ENCODE results near the gene TRIM59. TPM values are rescaled to one million over a fixed set of nuclear protein-coding genes. Genes with fewer than 3 reads are reported as not detected.

The TRIM59 gene
- total RNA-seq, 1 donor from 2014 or later = not detected

DNA sequence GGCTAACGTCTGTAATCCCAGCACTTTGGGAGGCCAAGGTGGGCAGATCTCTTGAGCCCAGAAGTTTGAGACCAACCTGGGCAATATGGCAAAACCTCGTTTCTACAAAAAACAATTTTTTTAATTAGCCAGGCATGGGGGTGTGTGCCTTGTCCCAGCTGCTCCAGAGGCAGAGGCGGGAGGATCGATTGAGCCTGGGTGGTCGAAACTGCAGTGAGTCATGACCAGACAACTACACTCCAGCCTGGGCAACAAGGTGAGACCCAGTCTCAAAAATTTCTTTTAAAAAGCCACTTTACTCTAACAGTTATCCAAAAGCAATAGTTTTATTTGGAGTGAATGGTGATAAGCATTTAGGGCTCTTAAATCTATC is 12.5 kb downstream of the TRIM59 start:
- no peak for DNase-seq (ENCODE audit: low spot score in 2 of 2)
- TF ChIP-seq, protein P1, sequence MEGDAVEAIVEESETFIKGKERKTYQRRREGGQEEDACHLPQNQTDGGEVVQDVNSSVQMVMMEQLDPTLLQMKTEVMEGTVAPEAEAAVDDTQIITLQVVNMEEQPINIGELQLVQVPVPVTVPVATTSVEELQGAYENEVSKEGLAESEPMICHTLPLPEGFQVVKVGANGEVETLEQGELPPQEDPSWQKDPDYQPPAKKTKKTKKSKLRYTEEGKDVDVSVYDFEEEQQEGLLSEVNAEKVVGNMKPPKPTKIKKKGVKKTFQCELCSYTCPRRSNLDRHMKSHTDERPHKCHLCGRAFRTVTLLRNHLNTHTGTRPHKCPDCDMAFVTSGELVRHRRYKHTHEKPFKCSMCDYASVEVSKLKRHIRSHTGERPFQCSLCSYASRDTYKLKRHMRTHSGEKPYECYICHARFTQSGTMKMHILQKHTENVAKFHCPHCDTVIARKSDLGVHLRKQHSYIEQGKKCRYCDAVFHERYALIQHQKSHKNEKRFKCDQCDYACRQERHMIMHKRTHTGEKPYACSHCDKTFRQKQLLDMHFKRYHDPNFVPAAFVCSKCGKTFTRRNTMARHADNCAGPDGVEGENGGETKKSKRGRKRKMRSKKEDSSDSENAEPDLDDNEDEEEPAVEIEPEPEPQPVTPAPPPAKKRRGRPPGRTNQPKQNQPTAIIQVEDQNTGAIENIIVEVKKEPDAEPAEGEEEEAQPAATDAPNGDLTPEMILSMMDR (IDR thresholded peaks at IDR 0.05) = no peak
- no peak overlapping the region for H3K4me3 ChIP-seq
- intact Hi-C loops (cut with DNase I) = no loop called here
- H3K9me3 ChIP-seq = no peaks in the 10 kb centered on the region
- peaks cover 13 to 16% of the 10 kb centered on the region in 2 donors for H3K36me3 ChIP-seq
- H3K27me3 ChIP-seq = no peaks in the 10 kb centered on the region
- no peak overlapping the region for H3K27ac ChIP-seq
- no peaks in the 10 kb centered on the region for H3K4me1 ChIP-seq

DNA sequence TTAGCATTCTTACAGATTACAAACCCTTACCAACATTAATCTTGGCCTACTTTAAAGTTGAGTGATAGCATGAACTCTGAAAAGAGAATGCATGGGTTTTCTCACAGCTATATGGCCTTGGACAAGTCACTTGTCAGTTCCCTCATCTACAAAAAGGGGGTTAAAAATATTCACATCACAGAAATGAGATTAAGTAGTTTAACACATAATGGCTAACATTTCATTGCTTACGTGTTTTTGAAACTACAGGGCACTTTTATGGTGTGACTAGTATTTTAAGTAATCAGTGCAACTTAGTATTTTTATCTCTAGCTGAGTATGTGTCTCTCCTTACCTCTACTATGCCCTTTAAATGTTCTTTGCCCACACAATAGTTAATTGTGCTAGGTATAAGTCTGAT is 13.8 kb downstream of the TRIM59 start:
- DNase-seq (ENCODE audit: low spot score in 2 of 2) = no peak
- Histone ChIP-seq H3K4me3 (no peak overlapping the region), H3K27ac (no peak overlapping the region), H3K4me1 (no peaks in the 10 kb centered on the region), H3K9me3 (no peaks in the 10 kb centered on the region), H3K27me3 (no peaks in the 10 kb centered on the region), H3K36me3 (peaks cover 24 to 25% of the 10 kb centered on the region in 2 donors)
- TF ChIP-seq, protein P1 (IDR thresholded peaks at IDR 0.05) = no peak
- intact Hi-C loops (cut with DNase I) = no loop called here

DNA sequence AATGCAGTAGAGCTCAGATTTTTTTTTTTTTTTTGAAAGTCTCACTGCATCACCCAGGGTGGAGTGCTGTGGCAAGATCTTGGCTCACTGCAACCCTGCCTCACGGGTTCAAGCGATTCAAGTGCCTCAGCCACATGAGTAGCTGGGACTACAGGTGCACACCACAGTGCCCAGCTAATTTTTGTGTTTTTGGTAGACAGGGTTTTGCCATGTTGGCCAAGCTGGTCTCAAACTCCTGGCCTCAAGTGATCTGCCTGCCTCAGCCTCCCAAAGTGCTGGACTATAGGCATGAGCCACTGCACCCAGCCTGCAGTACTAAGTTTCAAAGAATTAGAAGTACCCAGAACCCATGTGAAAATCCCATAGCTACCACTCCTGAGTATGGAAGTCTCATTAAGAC is 14.5 kb downstream of the TRIM59 start:
- intact Hi-C loops (cut with DNase I) = no loop called here
- H3K4me3 ChIP-seq = no peak overlapping the region
- no peaks in the 10 kb centered on the region for H3K27me3 ChIP-seq
- TF ChIP-seq, protein P1 (IDR thresholded peaks at IDR 0.05) = no peak
- no peak overlapping the region for H3K27ac ChIP-seq
- H3K36me3 ChIP-seq = peaks cover 25 to 30% of the 10 kb centered on the region in 2 donors
- no peaks in the 10 kb centered on the region for H3K4me1 ChIP-seq
- no peak for DNase-seq (ENCODE audit: low spot score in 2 of 2)
- H3K9me3 ChIP-seq = no peaks in the 10 kb centered on the region

DNA sequence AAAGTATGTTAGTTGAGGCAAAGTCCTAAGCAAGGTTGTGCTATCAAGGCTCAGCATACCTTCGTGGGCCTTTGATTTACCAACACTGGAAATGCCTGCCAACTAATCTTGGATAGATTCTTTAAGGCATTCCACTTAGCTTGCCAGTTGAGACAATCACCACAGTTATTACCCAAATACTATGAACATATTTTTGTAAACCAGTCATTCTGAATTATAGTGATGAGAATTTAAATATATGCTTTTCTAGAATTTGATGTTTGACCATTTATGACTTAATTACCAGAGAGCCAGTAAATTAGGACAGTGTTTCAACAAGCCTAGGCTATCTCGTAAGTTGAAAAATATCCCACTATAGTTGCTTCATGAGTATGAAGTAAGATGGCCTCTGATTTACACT is 15.5 kb downstream of the TRIM59 start:
- Histone ChIP-seq H3K4me3 (no peak overlapping the region), H3K9me3 (no peaks in the 10 kb centered on the region), H3K36me3 (peaks cover 27 to 37% of the 10 kb centered on the region in 2 donors), H3K4me1 (no peaks in the 10 kb centered on the region), H3K27me3 (no peaks in the 10 kb centered on the region), H3K27ac (no peak overlapping the region)
- intact Hi-C loops (cut with DNase I) = no loop called here
- TF ChIP-seq, protein P1 (IDR thresholded peaks at IDR 0.05) = no peak
- no peak for DNase-seq (ENCODE audit: low spot score in 2 of 2)

DNA sequence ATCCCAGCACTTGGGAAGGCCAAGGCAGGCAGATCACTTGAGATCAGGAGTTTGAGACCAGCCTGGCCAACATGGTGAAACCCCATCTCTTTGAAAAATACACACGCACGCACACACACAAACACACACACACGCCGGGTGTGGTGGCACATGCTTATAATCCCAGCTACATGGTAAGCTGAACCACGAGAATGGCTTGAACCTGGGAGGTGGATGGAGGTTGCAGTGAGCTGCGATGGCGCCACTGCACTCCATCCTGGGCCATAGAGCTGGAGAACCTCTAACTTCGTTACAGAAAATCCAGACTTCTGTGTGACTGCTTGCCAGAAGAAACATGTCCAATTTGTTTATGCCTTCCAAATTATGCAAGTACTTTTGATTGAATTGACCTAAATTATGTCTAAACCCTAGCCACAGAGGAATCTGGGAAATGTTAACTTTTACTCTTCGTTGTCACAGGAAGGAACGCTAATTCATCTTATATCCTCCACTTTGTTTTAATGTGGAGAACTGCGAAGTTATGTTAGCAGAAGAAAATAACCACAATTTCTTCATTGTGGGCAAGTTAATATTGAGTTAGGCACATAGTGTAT is 21.7 kb downstream of the TRIM59 start:
- intact Hi-C loops (cut with DNase I) = no loop called here
- Histone ChIP-seq H3K27me3 (no peaks in the 10 kb centered on the region), H3K27ac (no peak overlapping the region), H3K9me3 (no peaks in the 10 kb centered on the region), H3K4me1 (no peaks in the 10 kb centered on the region), H3K4me3 (no peak overlapping the region), H3K36me3 (peaks cover 49 to 82% of the 10 kb centered on the region in 2 donors)
- DNase-seq (ENCODE audit: low spot score in 2 of 2) = no peak
- TF ChIP-seq, protein P1 (IDR thresholded peaks at IDR 0.05) = no peak

DNA sequence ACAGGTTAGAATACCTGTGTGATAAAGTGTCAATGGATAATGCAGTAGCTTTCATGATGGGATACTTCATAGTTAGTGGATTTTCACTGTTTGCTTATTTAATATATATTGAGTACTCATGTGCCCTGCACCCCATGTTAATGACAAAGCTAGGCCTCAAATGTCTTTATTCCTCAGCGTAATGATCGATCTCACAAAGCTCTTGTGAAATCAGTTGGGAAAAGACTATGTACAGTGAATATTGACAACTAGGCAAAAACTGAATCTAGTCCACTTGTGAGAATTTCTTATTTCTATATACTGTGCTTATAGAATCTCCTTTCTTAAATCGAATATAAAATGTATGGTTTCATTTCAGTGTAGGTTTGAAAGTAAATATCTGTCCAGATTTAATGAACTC is 32.3 kb downstream of the TRIM59 start:
- TF ChIP-seq, protein P1 (IDR thresholded peaks at IDR 0.05) = no peak
- Histone ChIP-seq H3K36me3 (peaks cover 2 to 30% of the 10 kb centered on the region in 2 donors), H3K9me3 (no peaks in the 10 kb centered on the region), H3K4me1 (no peaks in the 10 kb centered on the region), H3K27ac (no peak overlapping the region), H3K4me3 (no peak overlapping the region), H3K27me3 (no peaks in the 10 kb centered on the region)
- DNase-seq (ENCODE audit: low spot score in 2 of 2) = no peak
- intact Hi-C loops (cut with DNase I) = no loop called here
